Measurements from ENCODE around the gene OXT. TPM values are rescaled to one million over a fixed set of nuclear protein-coding genes. Genes with fewer than 3 reads are reported as not detected.

Gene OXT
- total and polyA plus RNA-seq, 8 donors: 0.55 TPM; not detected in 7

GRCh38 chr20:3032624-3033023 is 38.8 kb upstream of the OXT start:
- ATAC-seq: no peak
- TF ChIP-seq CTCF (IDR thresholded peaks at IDR 0.05): no peak
- intact Hi-C loops (cut with DNase I): no loop called here
- Histone ChIP-seq H3K27ac (no peak overlapping the region), H3K4me3 (no peak overlapping the region), H3K27me3 (no peaks in the 10 kb centered on the region), H3K4me1 (no peaks in the 10 kb centered on the region), H3K36me3 (peaks cover 0 to 94% of the 10 kb centered on the region in 2 donors), H3K9me3 (no peaks in the 10 kb centered on the region)
- DNase-seq: no peak

DNA sequence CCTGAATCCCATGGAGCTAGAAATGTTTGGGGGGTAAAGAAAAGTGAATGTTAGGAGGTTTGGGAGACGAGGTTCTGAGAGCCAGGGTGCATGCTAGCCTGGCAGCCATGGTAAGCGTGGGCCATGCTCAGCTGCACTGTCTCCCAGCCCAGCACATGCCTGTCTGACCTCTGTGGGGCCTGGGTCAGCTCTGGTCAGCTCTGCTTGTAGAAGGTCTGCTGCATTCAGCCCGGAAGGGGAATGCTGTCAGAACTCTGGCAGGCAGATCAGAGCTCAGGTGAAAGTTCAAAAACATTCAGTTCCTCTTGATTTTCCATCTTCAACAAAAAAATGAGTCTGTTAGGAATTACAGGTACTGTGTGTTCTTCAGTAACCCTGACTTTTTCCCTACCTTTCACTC is 33.8 kb upstream of the OXT start:
- H3K9me3 ChIP-seq: no peaks in the 10 kb centered on the region
- H3K4me1 ChIP-seq: no peaks in the 10 kb centered on the region
- peaks cover 0 to 77% of the 10 kb centered on the region in 2 donors for H3K36me3 ChIP-seq
- no peak for ATAC-seq
- intact Hi-C loops (cut with DNase I): no loop called here
- H3K27me3 ChIP-seq: no peaks in the 10 kb centered on the region
- no peak overlapping the region for H3K4me3 ChIP-seq
- TF ChIP-seq CTCF (IDR thresholded peaks at IDR 0.05): no peak
- no peak overlapping the region for H3K27ac ChIP-seq
- no peak for DNase-seq

DNA sequence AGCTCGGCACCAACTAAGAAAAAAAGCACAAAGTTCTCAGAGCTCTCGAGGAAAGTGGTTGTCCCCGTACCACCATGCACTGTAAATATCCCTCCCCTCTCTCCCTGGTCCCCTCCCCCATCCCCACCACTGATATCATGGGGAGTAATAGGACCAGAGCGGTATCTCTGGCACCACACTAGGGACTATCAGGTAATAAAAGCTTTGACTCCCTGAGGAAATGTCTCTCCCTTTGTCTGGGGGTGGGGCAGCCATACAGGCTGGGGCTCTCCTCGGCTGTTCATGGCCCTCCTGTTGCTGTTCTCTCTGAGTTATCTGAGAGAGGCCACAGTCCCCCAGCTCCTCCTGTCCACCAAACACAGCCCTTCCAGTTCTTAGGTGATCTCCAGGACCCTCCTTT is 33.0 kb upstream of the OXT start:
- no peaks in the 10 kb centered on the region for H3K9me3 ChIP-seq
- H3K4me3 ChIP-seq: no peak overlapping the region
- H3K36me3 ChIP-seq: peaks cover 0 to 69% of the 10 kb centered on the region in 2 donors
- DNase-seq (no peak), ATAC-seq (no peak)
- intact Hi-C loops (cut with DNase I): no loop called here
- no peak overlapping the region for H3K27ac ChIP-seq
- no peaks in the 10 kb centered on the region for H3K27me3 ChIP-seq
- no peak for TF ChIP-seq CTCF (IDR thresholded peaks at IDR 0.05)
- no peaks in the 10 kb centered on the region for H3K4me1 ChIP-seq

DNA sequence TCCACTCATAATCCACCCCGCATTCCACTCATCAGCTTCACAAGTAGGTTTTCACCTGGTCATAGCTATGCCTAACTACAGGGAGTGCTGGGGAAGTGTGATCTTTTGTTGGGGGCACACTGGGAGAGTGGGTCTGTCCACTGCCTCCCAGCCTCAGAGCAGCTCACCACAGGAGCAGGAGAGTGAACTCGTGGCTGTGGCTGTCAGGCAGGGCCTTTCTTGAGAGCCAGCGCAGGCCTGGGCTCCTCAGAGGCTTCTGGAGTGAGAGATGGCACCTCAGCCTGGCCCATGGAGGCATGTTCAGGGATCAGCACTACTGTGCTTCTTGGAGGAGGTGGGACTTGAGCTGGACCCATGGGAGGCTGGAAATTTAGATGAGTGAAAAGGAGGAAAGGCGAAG is 32.0 kb upstream of the OXT start:
- peak in 1 of 4 donors; percentile 26 for DNase-seq
- no peaks in the 10 kb centered on the region for H3K9me3 ChIP-seq
- no peak overlapping the region for H3K27ac ChIP-seq
- no peaks in the 10 kb centered on the region for H3K4me1 ChIP-seq
- H3K4me3 ChIP-seq: no peak overlapping the region
- intact Hi-C loops (cut with DNase I): no loop called here
- ATAC-seq: no peak
- peaks cover 0 to 59% of the 10 kb centered on the region in 2 donors for H3K36me3 ChIP-seq
- H3K27me3 ChIP-seq: no peaks in the 10 kb centered on the region
- TF ChIP-seq CTCF (IDR thresholded peaks at IDR 0.05): no peak

DNA sequence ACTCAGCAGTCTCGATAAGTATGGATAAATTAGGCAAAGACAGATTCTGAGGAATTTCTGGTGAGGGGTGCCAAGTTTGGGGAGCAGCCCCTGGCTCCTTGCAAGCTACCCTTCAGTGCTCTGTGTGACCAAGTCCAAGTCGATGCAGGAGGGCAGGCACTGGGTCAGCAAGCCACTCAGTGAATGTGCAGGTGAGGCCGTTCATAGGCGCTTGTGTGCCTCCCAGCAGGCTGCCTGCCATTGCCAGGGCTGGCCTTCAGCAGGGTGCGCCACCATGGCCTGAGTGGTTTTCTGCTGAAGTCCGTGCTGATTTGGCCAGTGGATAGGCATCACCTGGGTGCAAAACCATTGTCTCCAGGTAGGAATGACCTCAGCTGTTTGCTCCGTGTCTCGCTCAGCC is 31.3 kb upstream of the OXT start:
- intact Hi-C loops (cut with DNase I): no loop called here

More for the DNA sequence above, 31.3 kb upstream of the OXT start:
- no peak for DNase-seq
- ATAC-seq: no peak
- Histone ChIP-seq H3K9me3 (no peaks in the 10 kb centered on the region), H3K27ac (no peak overlapping the region), H3K27me3 (no peaks in the 10 kb centered on the region), H3K4me1 (peaks cover 2 to 5% of the 10 kb centered on the region in 2 donors), H3K4me3 (no peak overlapping the region), H3K36me3 (peaks cover 0 to 56% of the 10 kb centered on the region in 2 donors)
- TF ChIP-seq CTCF (IDR thresholded peaks at IDR 0.05): no peak
